HG03066 (cell line): ENCODE measurements around the gene FARP1.

Source experiments
- ATAC-seq: cut with Tn5 transposase; IDR thresholded peaks from one replicate; pipeline ENCODE4 v1.9.1; 2021; ENCODE audit warnings: low read depth; ENCODE audit not compliant: unreplicated experiment

Gene FARP1

GRCh38 chr13:98484289-98485219 lies 341.7 kb downstream of the FARP1 start:
- ATAC-seq: peak; percentile 40

DNA sequence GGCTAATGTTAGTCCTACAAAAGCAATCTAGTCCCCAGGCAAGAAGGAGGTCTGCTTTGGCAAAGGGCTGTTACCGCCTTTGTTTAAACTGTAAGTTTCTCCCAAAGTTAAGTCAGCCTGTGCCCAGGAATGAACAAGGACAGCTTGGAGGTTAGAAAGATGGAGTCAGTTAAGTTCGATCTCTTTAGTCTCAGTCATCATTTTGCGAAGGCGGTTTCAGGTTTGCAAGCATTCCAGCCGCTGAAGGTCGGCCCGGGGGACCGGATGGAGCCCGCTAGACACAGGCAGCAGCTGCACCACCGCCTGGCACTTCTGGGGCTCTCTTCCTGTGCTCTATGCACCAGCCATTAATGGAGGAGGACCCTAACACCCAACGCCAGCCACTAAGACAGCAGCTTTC lies 342.7 kb downstream of the FARP1 start:
- ATAC-seq: no peak

- ATAC-seq: no peak
Measured at GRCh38 chr13:98486412-98486811, 343.5 kb downstream of the FARP1 start.

GRCh38 chr13:98487016-98487415 lies 344.1 kb downstream of the FARP1 start:
- ATAC-seq: no peak

DNA sequence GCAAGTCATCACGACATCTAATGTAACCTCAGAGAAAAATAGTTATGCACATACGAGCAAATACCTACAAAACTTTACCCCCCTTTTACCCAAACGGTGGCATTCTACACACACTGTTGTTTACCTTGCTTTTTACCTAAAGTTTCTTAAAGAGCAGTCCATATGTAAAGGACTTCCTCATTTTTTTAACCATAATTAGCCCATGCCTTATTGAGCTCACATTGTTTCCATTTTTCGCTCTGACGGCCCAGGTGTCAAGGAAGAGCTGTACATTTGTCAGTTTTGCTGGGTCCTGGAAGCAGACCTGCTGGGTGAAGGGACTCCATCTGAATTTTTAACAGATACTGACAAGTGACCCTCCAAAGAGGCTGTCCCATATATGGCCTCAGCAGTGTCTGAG lies 344.6 kb downstream of the FARP1 start:
- ATAC-seq: no peak

DNA sequence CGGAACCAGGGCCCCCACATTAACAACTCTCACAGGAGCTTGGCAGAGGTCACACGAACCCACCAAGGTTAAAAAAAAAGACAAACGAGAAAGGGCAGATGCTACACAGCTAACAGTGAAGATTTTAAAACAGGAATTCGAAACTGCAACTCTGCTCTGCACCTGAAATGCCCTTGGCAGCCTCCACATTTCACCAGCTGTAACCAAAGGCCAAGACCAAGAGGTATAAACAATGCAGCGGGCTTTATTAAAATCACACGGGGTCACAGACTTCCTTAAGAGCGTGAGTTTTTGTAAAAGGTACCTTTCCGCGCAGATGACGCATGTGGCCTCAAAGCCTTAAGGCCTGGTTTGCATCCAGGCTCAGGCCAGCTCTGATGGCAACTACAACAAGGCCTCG lies 345.8 kb downstream of the FARP1 start:
- ATAC-seq: peak; percentile 53

- no peak for ATAC-seq
Measured at GRCh38 chr13:98489446-98490194, 346.7 kb downstream of the FARP1 start.

DNA sequence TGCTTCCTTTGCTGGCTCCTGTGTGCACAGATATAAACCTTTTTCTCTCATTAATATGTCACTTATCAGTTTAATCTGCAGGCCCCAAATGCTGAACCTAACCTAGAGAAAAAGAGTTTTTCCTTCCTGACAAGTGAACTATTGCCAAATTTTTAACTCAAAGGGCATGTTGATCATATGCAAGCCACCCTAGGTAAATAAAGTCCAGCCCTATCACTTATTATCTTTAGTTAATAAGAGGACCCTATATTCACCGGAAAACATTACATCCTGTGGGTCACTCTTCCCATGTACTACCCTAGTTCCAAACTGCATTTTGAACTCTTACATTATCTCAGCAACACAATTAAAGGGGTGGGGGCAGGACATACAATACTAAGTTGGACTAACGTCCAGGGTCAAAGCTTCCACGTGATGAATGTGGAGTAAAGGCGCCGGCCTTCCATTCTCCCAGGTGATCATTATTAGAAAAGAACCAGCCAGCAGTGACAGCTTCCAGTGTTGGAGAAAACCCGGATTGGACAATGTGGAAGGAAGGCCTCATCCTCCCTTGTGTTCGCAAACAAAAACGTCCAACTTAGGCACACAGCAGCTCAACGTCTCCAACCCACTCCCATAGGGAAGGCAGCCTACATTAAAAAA lies 347.4 kb downstream of the FARP1 start:
- no peak for ATAC-seq

- ATAC-seq: no peak
Measured at GRCh38 chr13:98490866-98491265, 348.0 kb downstream of the FARP1 start.

DNA sequence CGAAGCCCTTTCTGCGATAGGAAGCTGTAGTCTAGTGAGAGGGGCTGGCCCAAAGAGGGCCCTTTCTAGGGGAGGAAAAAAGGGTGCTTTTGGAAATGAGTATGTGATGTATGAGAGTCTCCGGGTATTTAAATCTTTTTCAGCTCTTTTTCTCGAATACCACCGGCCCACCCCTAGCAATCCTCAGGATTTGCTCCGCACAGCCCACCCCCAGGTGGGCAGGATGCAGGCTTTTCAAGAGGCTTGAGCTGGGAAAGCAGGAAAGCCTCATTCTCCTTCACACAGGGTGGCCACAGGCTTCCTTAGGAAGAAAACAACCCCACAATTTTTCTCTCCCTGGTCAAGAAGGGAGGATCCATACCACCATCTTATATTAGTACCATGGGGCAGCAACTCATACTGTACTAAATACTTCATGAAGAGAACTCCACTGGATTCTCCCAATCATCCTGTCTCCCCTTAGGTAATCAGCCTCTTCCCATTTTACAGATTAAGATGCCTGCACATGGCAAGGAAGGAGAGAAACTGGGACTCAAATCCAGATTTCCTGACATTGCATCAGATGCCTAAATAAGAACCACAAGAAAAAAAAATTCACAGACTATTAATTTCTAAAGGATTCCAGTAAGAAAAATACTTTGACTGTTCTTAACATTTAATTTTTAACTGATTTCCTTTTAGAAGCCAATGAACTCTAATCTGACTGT lies 349.6 kb downstream of the FARP1 start:
- ATAC-seq: no peak

DNA sequence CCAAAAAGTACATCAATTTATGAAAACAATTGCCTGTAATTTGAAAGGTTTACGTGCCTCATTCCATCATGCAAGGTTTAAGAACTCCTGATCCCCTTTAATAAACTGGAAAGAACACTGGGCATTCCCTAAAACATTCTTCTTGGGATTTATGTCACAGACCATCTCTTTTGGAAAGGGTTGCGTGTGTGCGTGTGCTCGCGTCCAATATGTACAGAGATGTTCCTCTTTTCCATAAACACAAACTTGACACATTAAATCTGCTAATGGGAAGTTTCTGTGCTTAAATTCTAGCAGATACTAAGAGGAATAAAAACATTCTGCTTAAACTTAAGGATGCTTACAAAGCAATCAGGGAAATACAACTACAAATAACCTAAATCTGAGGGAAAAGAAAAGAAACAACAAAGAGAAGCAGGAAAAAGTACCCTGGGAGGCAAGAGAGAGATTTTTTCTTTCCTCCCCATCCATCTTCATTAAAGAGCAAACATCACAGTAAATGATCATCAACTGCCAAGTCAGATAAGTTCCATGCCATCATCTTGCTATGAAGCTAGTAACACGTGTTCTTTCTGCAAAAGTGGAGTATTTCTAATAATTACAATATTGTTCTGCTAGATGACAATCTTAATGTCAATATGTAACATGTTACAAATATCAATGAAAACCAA lies 350.3 kb downstream of the FARP1 start:
- no peak for ATAC-seq

GRCh38 chr13:98494769-98495168 lies 351.9 kb downstream of the FARP1 start:
- no peak for ATAC-seq

- ATAC-seq: no peak
Measured at GRCh38 chr13:98495627-98496478, 353.0 kb downstream of the FARP1 start.

GRCh38 chr13:98496479-98496791 lies 353.5 kb downstream of the FARP1 start:
- ATAC-seq: no peak

DNA sequence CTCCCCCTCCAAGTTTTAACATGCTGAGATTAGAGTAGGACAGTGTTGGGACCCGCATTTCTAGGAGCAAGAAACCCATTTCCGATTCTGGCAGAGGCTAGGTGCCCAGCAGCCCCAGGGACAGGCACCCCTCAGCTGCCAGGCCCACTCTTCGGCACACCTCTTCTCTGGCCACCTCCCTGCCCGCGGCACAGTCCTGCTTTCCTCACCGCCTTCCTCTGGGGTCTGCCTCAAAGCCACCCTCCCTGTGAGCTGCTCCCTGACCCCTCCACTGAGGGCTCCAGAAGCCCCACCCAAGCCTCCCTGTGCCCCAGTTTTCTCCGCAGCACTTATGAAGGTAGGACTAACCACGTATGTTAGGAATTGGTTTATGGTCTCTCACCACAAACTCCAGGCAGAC lies 354.1 kb downstream of the FARP1 start:
- no peak for ATAC-seq

- ATAC-seq: peak; percentile 68
Measured at GRCh38 chr13:98500963-98501421, 358.1 kb downstream of the FARP1 start.

DNA sequence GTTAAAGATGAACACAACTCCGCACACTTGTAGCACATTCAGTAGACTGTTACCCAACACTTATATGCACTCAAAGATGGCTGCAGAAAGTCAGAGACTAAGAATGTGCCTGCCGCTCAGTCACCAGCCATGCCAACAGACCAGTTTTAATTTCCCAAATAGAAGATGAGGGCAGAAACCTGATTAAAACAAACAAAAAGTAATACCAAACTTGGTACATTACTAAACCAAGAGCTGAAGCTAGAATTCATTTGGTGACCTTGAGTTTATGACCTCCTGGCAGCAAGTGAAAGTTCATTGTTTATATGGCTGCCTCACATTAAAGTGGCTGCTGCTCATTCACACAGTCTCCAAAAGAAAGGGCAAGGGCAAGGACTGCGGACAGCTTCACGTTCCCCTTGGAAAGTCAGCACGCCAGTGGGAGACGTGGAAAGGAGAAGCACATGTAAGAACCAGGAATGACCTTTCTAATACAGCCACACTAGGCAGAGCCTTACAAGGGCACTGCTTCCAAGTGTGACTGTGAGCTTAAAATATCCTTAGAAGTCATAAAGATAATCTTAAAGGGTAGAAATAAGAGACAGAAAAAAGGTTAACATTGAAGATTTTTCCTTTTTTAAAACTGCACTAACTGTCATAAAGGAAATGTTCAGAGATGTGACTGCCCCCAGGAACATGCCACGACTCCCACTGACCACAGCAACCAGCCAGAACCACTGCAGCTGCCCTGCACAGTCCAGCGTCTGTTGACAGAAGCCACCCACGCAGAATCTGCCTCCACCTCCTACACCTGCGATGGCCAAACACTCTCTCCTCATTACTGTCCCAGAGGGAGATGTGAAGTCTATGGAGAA lies 360.5 kb downstream of the FARP1 start:
- no peak for ATAC-seq

DNA sequence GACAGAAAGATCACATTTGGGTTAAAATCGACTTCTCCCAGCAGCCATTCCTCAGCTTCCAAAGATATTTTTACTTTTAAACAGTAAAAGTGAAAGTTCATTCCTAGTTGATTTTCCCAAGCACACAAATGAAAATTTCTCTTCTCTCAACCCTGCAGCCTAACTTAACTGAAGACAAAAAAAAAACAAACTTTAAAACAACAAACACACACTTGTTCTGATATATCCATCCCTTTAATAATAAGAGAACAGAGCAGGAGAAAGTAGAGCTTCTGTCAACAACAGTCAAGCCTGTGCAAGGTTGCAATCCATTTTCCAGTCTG lies 361.1 kb downstream of the FARP1 start:
- ATAC-seq: no peak
